GM06990 (cell line): ENCODE measurements around the gene C11orf21.

Experiments
- DNase-seq: peaks from one replicate; pipeline ENCODE4 v3.0.0-alpha.2; 2011; ENCODE audit not compliant: insufficient read length; ENCODE audit errors: extremely low read depth
- H3K27me3 ChIP-seq: replicated peaks from 2 replicates; pipeline ENCODE4 v1.6.0; 2011; ENCODE audit warnings: low read length; ENCODE audit not compliant: control insufficient read depth, insufficient read depth
- H3K36me3 ChIP-seq: 2 replicates; pipeline ENCODE4 v1.5.1; 2011; ENCODE audit warnings: low read length; ENCODE audit not compliant: control insufficient read depth, insufficient read depth
- H3K4me3 ChIP-seq: replicated peaks from 2 replicates; pipeline ENCODE4 v1.5.1; 2011; ENCODE audit warnings: low read depth, mild to moderate bottlenecking, control low read depth, low read length
- CTCF ChIP-seq: IDR thresholded peaks from 2 replicates; pipeline ENCODE4 v1.5.1; 2011; ENCODE audit warnings: low read length, control low read depth, mild to moderate bottlenecking, inconsistent platforms; ENCODE audit not compliant: insufficient read depth, poor library complexity, severe bottlenecking

The C11orf21 gene

GRCh38 chr11:2315395-2316168 is 13.9 kb upstream of the C11orf21 start:
- H3K4me3 ChIP-seq = no peak overlapping the region
- H3K27me3 ChIP-seq = no peaks in the 10 kb centered on the region; the same call in 1 of the 2 replicates
- TF ChIP-seq CTCF = no peak

GRCh38 chr11:2314525-2315394 is 13.0 kb upstream of the C11orf21 start:
- no peak overlapping the region for H3K4me3 ChIP-seq
- no peaks in the 10 kb centered on the region; the same call in 1 of the 2 replicates for H3K27me3 ChIP-seq
- H3K36me3 ChIP-seq = no peaks in the 10 kb centered on the region
- no peak for TF ChIP-seq CTCF
- DNase-seq = no peak

More at GRCh38 chr11:2315395-2316168, 13.9 kb upstream of the C11orf21 start:
- DNase-seq = no peak
- no peaks in the 10 kb centered on the region for H3K36me3 ChIP-seq

GRCh38 chr11:2314136-2314524 is 12.4 kb upstream of the C11orf21 start:
- DNase-seq = no peak
- Histone ChIP-seq H3K36me3 (no peaks in the 10 kb centered on the region), H3K4me3 (no peak overlapping the region), H3K27me3 (no peaks in the 10 kb centered on the region; the same call in 1 of the 2 replicates)
- TF ChIP-seq CTCF = no peak

- TF ChIP-seq CTCF = no peak
- no peak for DNase-seq
- H3K36me3 ChIP-seq = no peaks in the 10 kb centered on the region
- no peaks in the 10 kb centered on the region; the same call in 1 of the 2 replicates for H3K27me3 ChIP-seq
- H3K4me3 ChIP-seq = no peak overlapping the region
These were observed 11.6 kb upstream of the C11orf21 start for GRCh38 chr11:2313051-2313951.

- no peak overlapping the region for H3K4me3 ChIP-seq
- no peaks in the 10 kb centered on the region; the same call in 1 of the 2 replicates for H3K27me3 ChIP-seq
- no peak for TF ChIP-seq CTCF
- H3K36me3 ChIP-seq = no peaks in the 10 kb centered on the region
- no peak for DNase-seq
These were observed 10.7 kb upstream of the C11orf21 start for GRCh38 chr11:2312232-2313042.
